DMS153 (cell line): ENCODE data around the gene CARD11.

Experiments used
- DNase-seq: peaks from one replicate; lab custom pipeline; 2025; lab: John Stamatoyannopoulos, UW

Gene CARD11

DNA sequence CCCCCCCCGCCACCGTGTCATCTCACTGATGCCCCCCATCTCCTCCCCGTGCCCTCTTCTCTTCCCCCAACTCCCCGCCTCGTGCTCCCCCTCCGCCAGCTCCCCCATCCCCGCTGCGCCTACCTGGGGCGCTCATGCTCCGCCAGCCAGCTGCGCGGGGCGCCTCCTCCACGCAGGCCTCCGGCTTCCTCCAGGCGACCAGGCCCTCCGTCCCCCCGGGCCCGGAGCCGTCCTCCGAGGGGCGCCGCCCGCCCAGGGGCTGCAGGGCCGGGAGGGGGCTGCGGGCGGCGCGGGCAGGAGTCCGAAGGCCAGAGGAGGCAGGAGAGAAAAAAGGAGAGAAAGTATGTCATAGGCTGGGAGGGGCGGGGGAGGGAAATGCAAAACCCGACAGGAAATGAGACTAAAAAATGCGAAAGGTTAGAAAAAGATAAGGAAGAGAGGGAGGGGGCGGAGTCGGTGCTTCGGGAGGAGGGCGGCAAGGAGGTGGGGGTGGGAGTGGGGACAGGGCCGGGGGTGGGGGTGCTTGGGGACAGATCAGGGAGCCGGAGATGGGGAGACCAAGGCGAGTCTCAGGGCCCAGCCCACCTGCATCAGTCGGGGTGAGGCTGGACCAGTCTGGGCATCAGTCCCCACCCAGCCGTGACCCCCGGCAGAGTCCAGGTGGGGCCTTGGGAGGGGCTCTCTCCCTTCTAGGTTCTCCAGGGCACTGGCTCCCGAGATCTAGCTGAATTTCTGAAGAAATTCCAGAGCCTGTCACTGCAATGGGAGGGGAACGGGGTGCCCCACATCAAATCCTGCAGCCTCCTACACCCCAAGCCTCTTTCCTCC, at the start of gene CARD11:
Gene CARD11 (minus strand): TSS at position 324 of the 828 bp plus-strand sequence. CDS start 85,361 bp downstream, outside the sequence.
- DNase-seq = no peak

DNA sequence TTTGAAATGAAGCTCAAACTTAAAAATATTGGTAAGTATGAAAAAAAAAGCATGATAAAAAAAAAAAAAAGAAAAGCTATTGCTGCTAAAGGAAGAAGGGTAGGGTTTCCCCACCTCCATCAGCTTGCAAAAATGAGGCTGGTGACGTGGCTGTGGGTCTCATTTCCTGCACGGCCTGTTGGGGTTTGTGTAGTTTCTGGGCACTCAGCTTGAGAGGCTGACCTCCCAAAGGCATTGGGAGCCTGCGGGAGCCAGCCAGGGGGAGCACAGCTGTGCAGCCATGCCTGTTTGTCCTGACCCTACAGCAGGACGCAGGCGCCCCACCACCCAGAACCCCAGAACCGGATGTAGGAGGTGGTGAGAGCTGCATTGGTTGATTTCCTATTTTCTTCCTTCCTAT, 48.8 kb upstream of the CARD11 start:
- DNase-seq = no peak

DNA sequence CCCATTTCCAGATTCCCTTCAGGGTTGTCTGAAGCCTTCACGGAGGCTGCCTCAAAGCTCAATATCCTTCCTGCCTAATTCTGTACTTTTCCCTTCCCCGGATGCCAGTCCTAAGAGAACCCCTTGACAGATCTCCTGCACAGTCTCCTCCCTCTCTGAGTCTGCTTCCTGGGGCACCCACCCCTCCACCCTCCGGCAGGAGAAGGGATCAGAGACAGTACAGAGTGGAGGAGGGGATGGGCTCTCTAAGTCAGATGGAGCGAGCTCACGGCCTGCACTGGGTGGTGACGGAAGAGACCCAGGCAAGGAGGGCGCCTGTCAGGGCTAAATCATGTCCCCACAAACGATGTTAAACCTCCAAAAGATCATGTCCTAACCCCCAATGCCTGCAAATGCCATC, 48.0 kb upstream of the CARD11 start:
- no peak for DNase-seq

DNA sequence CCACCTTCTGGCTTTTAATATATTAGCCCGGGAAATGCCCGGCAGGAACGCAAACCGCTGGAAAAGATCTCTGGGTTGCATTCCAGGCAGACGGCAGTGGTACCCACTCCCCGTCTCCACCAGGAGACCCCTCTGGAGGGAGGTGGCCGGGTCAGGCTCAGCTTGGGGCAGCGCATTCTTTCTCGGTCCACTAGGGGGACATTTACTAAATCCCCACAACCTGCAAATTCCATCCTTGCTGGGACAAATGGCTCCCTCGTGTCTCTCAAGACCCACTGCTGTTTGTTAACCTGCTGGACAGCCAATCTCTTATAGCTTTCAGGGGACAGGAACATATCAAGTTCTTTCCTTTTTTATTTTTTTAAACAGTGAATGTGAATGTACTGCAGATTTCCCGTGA, 45.8 kb upstream of the CARD11 start:
- no peak for DNase-seq

DNA sequence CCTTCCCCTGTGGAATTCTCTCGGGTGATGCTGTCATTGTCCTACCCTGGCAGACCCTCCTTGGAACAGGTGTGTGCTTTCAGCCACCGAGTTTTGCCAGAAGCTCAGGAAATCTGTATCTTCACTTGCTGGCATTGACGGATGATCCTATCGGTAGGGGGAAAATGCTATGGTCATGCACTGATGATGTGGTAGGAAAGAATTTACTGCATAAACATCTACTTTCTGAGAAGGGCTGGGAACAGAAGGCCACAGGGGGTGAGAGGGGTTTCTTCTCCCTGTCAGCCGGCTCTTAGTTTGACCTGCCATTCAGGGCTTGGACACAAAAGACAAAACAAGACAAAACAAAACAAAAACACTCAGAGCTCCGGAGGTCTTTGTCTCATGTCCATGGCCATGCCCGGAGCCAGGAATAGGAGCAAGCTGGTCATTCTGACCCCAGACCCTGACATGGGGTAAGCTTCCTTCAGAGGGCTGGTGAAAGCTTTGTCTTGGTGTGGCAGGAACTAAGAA, 43.6 kb upstream of the CARD11 start:
- DNase-seq = no peak

DNA sequence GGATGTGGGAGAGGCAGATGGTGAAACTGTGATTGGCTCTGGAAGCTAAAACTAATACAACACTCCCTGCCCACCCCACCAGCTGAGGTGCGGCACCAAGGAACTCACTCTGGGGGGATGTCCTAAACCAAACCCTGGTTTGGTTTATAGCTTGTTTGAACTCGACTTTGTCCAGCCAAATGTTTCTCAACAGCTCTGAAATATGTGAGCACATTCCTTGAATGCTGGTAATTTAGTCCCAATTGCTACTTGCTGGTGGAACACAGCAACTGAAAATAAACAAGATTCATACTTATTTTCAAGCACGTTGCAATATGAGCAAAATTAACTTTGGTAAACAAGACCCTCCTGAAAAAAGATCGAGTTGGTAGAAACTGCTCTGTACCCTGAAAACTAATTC, 39.7 kb upstream of the CARD11 start:
- no peak for DNase-seq

DNA sequence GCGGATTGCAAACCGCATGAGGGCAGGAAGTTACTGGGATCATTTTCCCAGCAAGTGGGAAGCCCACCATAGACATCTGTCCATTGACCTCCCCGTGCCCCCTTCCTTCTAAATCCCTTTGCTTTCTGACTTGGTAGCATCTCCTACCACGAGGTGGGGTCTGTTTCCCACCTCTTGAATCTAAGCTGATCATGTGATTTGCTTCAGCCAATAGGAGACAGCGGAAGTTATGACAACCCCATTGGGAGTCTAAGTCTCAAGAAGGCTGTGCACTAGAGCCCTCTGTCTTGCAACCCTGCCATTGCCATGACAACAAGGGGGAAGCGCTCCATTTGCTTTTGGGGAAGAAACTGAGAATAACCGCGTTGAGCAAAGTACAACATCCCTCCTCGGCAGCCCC, 39.2 kb upstream of the CARD11 start:
- no peak for DNase-seq

DNA sequence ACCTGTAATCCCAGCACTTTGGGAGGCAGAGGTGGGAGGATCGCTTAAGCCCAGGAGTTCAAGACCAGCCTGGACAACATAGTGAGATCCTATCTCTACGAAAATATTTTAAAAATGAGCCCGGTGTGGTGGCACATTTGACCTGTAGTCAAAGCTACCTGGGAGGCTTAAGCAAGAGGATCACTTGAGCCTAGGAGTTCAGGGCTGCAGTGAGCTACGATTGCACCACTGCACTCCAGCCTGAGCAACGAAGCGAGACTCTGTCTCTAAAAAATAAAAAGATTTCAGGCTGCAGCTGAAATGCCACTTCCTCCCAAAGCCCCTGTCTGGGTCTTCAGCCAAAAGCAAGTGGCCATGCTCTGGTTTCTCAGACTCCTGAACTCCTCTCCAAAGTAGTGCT, 38.7 kb upstream of the CARD11 start:
- no peak for DNase-seq

DNA sequence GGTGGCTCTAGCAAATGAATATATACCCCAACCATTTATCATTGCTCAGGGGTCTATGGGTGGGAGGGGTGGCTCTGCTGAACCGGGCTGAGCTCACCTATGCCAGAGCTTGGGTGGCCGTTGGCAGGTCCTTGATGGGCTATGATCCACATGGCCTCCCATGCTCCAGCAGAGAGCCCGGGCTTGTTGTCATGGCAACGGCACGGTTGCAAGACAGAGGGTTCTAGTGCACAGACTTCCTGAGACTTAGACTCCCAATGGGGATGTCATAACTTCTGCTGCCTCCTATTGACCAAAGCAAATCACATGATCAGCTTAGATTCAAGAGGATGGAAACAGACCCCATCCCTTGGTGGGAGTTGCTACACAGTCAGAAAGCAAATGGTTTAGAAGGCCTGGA, 36.4 kb upstream of the CARD11 start:
- DNase-seq = no peak

DNA sequence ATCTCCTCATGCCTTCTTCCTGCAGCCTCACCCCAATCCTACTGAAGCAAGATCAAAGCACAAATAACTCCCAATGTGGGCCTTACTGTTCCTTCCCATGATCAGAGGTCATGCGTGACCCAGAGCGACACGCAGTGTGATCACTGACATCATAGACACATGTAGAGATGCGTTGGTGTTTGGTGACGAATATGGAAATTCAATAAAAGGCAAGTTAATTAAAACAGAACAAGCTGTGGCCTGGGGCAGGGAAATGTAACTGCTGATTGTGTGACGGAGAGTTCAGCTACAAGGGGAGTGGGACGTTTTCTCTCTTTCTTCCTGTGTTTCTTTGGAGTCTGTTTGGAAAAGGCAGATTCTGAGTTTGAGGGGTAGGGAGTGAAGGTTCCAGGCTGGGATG, 34.8 kb upstream of the CARD11 start:
- DNase-seq = no peak

DNA sequence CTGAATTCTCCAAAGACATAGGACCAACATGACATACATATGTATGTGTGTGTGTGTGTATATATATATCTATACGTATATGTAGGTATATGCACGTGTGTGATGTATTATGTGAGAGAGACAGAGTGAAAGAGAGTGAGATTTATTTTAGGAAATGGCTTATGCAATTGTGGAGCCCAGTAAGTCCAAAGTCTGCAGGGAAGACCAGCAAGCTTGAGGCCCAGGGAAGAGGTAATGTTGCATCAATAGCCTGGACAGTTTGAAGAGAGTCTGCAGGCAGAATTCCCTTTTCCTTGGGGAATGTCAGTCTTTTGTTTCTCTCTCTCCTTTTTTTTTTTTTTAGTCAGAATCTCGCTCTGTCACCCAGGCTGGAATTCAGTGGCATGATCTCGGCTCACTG, 33.0 kb upstream of the CARD11 start:
- DNase-seq = no peak

DNA sequence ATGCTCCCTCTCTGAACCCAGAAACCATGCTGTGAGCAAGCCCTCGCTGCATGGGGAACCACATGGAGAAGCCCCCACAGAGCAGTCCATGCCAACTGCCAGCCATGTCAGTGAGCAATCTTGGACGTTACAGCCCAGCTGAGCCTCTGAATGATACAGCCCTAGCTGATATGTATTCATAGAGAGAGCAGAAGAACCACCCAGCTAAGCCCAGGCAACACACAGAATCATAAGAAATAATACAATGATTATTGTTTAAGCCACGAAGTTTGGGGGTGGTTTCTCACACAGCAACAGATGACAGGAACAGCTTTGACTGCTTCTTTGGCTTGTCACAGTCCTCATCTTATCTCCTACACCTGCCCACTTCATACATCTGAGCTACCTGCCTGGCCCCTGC, 32.5 kb upstream of the CARD11 start:
- DNase-seq = no peak

DNA sequence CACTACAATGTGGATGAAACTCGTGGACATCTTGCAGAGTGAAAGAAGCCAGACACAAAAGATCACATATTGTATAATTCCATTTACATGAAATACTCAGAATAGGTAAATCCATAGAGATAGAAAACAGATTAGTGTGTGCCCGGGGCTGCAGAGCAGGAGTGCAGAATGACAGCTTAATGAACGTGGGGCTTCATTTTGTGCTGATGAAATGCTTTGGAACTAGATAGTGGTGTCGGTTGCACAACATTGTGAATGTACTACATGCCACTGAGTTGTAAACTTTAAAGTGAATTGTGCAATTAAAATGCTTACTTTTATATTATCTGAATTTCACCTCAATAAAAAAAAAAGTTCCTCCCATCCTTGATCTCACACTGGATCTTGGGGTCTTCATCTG, 31.8 kb upstream of the CARD11 start:
- DNase-seq = no peak

DNA sequence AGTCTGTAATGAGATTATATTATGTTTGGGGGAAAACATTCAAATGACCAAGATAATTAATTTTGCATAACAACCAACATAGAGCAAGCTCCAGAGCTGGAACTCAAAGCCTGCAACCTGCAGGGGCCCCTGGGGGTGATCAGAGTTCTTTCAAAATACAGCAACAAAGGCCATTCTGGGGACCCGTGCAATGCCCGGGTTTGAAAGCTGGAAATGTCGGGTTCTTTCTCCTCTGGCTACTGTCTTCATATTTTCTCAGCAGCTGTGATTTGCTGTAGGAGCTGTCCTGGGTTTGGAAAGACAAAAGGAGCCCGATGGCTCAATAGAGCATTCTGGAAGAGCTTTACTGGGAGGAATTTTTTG, 30.8 kb upstream of the CARD11 start:
- DNase-seq = no peak

DNA sequence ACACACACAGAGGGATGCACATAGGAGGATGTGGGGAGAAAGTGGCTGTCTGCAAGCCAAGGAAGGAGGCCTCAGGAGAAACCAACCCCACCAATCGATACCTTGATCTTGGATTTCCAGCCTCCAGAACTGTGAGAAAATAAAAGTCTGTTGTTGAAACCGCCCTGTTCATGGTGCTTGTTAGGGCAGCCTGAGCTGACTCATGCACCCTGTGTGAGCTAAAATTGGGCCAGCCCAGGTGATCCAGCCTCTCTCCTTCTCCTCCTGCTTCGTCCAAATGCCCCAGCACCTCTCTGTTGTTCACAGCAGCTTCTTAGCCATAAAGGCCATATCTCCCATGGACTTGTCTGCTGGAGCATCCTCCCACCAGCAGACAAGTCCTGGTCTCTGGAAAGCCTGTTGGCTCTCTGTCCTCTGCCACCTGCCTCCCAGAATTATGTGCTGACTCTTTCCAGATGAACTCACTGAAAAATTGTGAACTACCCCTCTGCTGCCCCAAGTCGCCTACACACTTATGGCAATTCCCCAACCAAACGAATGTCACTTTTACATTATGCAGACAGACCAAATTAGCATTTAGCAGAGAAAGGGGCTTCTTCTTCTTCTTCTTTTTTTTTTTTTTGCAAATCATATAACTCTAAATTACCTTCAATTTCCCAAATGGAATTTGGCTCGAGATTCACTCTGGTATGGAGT, 30.2 kb upstream of the CARD11 start:
- no peak for DNase-seq

DNA sequence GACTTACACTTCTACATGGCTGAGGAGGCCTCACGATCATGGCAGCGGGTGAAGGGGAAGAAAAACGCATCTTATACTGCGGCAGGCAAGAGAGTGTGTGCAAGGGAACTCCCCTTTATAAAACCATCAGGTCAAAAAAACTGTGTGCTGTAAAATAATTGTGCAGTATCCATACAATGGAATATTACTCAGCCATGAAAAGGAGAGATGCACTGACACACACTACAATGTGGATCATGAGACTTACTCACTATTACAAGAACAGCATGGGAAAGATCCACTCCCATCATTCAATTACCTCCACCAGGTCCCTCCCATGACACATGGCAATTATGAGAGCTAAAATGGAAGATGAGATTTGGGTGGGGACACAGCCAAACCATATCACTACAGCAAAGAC, 27.2 kb upstream of the CARD11 start:
- DNase-seq = no peak

DNA sequence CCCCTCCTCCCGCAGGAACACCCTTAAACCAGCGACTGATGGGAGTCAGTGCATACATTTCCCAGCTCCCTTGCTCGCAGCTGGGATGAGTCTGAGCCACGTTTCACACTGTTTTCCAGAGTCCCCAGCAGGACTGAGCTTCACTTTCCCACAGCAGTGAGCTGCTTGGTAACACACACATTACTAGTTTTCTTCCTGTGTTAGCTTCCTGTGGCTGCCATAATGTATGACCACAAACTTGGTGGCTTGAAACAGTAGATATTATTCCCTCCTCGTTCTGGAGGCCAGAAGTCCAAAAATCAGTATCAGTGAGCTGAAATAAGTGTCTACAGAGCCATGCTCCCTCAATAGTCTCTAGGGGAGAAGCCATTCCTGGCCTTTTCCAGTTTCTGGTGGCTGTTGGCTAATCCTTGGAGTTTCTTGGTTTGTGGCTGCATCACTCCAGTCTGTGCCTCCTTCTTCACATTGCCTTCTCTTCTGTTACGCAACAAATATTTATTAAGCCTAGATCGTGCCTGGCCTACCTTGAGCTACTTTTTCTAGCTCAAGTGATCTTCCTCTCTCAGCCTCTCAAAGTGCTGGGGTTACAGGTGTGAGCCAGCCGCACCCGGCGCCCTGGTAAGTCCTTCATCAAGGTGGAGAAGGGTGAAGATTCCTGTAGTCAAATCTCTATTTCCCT, 26.2 kb upstream of the CARD11 start:
- no peak for DNase-seq

DNA sequence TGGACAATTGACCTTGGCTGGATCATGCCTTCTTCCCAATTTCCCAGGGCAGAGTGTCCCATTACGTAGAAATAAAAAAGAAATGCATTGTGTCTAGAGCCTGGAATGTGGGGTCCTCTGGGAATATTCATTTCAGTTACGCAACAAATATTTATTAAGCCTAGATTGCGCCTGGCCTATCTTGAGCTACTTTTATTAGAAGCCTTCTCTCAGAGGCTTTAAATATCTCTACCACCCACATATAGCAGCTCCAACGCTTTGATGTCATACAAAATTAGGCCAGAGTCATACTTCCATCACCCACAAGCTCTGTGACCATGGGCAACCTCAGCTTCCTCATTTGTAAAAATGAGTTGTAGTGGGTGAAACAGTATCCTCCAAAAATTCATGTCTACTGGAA, 24.9 kb upstream of the CARD11 start:
- DNase-seq = no peak

DNA sequence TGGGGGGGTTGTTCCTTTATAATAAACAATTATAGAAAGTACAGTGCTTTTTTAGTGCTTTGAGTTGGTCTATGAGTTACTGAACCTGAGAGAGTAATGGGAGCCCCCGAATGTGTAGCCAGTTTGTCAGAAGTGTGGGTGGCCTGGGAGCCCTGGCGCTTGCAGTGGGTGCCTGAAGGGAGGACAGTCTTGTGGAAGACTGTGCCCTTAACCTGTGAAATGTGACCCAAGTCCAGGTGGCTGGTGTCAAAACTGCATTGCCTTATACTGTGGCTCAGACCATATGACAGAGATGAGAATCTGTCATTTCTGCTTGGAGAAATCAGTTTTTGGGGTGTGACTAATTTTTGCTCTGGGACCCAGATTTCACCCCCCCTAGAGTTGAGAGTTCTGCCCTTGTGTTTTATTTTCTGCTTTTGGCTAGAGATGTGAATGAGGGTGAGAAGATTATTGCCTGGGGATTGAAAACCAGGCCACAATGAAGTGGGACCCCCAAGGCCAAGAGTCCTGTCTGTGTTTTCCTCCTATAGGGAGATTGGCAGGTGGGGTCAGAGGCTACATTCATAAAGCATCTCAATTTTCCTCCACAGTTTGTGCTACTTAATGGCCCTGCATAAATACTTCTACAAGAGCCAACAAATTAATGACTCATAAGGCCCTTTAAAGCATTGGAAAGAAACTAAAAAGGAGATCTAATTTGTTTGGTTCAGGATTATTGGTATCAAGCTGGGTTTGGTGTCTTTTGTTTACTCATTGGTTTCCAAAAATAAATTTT, 24.1 kb upstream of the CARD11 start:
- DNase-seq = no peak

DNA sequence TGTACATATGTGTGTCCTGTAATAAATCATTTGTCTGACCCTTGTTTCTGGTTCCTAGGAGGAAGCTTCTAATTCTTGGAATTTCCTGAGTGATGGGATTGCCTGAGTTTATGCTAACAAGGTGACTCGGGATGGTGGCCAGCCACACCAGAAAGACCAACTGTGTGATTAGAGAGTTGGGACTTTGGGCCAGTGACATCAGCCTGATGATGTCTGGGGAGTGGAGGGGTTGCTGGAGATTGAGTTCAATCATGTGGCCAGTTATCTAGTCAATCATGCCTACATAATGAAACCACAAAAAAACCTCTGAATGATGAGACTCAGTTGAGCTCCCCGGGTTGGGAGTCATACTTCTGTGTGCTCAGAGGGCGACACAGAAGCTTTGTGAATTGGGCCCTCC, 23.5 kb upstream of the CARD11 start:
- DNase-seq = no peak

DNA sequence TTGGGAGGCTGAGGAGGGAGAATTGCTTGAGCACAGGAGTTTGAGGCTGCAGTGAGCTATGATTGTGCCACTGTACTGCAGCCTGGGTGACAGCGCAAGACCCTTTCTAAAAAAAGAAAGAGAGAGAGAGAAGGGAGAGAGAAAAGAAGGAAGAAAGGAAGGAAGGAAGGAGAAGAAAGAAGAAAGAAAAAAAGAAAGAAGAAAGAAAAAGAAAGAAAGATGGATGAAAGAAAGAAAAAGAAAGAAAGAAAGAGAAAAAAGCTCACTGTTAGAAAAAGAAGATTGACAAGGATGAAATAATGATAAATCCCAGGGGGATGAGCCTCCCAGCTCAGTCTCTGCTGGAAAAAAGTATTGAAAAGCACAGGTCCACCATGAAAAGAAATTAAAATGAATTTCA, 22.8 kb upstream of the CARD11 start:
- no peak for DNase-seq

DNA sequence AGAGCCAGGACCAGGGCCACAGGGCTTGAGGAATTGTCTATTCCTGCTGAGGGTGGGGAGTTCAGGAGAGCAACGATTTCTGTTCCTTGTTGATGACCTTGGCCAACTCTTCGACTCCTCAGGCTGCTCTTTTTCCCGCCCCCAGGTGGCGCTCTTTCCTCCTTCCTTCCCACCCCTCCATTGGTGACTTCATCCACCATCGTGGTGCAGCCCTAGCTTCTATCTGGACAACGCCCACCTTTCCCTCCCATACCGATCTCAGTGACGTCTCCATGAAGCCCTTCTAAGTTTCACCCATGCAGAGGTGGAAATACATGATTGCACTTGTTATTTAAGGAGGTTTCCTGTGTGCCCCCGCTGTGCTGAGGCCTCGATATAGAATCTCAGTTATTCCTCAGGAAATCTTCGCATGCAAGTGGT, 22.1 kb upstream of the CARD11 start:
- no peak for DNase-seq
